ENCODE data around the gene OBP2B. TPM values are rescaled to one million over a fixed set of nuclear protein-coding genes. Genes with fewer than 3 reads are reported as not detected.
"Not testable (repeated sequence)": the region's sequence is repeated elsewhere in the genome, so short reads cannot be mapped to it uniquely, and the experiment has no call there.

OBP2B gene
- polyA plus RNA-seq, 1 experiment: not detected

DNA sequence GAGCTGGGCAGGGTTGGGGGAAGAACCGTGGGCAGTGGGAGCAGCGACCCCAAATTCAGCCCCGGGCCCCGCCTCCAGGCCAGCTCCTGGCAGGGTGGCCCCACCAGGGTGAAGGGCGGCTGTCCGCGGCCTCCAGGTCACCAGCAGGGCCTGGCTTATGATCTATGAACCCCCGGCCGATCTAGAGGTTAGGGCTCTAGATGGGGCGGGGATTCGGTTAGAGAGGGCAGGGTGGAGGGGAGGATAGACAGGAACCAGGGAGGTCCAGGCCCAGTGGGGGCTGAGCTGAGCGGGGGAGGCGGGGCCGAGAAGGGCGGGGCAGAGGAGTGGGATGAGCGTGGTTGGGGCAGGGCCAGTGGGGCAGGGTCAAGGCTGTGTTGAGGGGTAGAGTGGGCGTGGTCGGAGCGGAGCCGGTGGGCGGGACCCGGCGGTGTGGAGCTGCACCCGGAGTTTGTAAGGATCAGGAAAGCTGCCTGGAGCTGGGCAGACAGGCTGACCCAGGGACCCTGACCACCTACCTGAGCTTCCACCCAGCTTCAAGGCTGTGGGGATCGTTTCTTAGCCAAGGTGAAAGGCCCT is 29.3 kb upstream of the OBP2B start:
- TF ChIP-seq CTCF (IDR thresholded peaks at IDR 0.05; ENCODE audit: insufficient read depth, low read depth, low read length): no peak
- CTCF ChIA-PET: interaction anchor here (0.6 to 2.1 kb wide), 12 partner anchors 9 to 248 kb away, joined by 3 to 7 read pairs (median 4); no protein-coding TSS in a partner anchor
- Histone ChIP-seq H3K4me3 (ENCODE audit: low read depth, low read length) (peak overlapping the region; percentile 2; the same call in 1 of the 2 replicates), H3K27me3 (ENCODE audit: control insufficient read depth, insufficient read depth, low read length) (peaks cover 2% of the 10 kb centered on the region; the same call in 1 of the 2 replicates), H3K36me3 (ENCODE audit: control insufficient read depth, insufficient read depth, low read length) (no peaks in the 10 kb centered on the region)
- POLR2A ChIA-PET: no interaction called here
- no peak for DNase-seq (ENCODE audit: low read depth)

DNA sequence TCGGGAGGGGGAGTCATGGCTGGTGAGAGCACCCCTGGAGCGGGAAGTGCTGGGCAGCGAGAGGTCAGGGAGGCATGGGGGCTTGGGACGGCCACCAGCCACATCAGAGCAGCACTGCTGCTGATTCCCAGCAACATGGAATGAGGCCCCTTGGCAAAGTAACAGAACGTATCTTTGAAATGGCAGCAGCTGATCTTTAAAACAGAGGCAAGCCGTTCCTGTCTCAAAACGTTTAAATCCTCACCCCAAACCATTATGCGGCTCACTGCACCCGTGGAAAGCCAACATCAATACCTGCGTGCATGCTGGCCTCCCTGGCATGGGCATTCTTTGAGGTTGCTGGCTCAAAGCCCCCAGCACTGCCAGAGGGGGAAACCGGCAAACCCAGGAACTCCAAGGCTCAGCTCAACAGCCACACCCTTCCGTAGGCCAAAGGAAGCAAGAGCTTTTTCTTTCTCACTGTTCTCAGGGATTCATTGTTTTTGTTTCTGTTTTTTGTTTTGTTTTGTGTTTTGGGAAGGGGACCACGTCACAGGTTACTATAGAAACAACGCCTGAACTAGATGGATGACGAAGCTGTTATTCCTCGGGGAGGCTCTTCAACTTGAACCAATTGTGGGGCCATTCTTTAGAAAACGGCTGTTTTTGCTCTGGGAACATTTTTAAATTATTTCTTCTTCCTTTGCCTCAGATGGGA is 28.1 kb upstream of the OBP2B start:
- Histone ChIP-seq H3K27me3 (ENCODE audit: control insufficient read depth, insufficient read depth, low read length) (peaks cover 2% of the 10 kb centered on the region; the same call in 1 of the 2 replicates), H3K4me3 (ENCODE audit: low read depth, low read length) (no peak overlapping the region), H3K36me3 (ENCODE audit: control insufficient read depth, insufficient read depth, low read length) (no peaks in the 10 kb centered on the region)
- TF ChIP-seq CTCF (IDR thresholded peaks at IDR 0.05; ENCODE audit: insufficient read depth, low read depth, low read length): no peak
- DNase-seq (ENCODE audit: low read depth): no peak
- ChIA-PET CTCF (no interaction called here), POLR2A (no interaction called here)

DNA sequence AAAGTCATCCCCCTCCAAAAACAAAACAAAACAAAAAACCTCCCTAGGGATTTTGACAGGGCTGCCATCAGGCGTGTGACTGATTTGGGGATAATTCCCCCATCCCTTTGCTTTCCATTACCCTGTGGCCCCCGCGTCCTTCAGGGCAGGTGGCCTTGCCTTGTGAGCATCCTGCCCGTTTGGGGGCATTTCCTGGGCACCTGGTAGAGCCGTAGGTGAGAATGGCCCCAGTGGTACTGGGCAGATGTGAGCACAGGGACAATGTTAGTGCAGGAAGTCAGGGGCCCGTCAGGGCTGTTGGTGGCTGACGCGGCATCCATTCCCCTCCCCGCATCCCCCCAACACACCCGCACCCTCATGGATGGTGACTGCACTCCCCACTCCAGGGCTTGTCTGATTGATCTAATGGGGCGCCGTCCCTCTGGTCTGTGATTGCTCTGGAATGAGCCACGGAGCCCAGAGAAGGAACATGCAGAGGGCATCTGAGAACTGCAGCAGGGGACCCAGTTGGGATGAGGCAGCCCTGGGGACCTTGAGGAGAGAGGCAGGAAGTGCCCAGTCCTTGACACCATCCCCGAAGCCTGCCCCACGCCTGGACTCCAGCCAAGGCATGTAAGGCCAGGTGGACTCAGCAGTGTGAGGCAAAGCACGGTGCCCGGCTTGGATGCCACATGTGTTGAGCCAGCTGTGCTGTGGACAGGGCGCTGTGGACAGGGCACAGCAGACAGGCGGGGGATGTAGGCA is 27.4 kb upstream of the OBP2B start:
- POLR2A ChIA-PET; H3K36me3 ChIP-seq (ENCODE audit: control insufficient read depth, insufficient read depth, low read length); H3K27me3 ChIP-seq (ENCODE audit: control insufficient read depth, insufficient read depth, low read length); H3K4me3 ChIP-seq (ENCODE audit: low read depth, low read length); DNase-seq (ENCODE audit: low read depth); CTCF ChIA-PET: not testable (repeated sequence)

GRCh38 chr9:133235549-133236222 is 26.6 kb upstream of the OBP2B start:
- Histone ChIP-seq H3K27me3 (ENCODE audit: control insufficient read depth, insufficient read depth, low read length) (peaks cover 2% of the 10 kb centered on the region; the same call in 1 of the 2 replicates), H3K4me3 (ENCODE audit: low read depth, low read length) (no peak overlapping the region), H3K36me3 (ENCODE audit: control insufficient read depth, insufficient read depth, low read length) (no peaks in the 10 kb centered on the region)
- POLR2A ChIA-PET: no interaction called here
- DNase-seq (ENCODE audit: low read depth): no peak
- no peak for TF ChIP-seq CTCF (IDR thresholded peaks at IDR 0.05; ENCODE audit: insufficient read depth, low read depth, low read length)
- CTCF ChIA-PET: no interaction called here

DNA sequence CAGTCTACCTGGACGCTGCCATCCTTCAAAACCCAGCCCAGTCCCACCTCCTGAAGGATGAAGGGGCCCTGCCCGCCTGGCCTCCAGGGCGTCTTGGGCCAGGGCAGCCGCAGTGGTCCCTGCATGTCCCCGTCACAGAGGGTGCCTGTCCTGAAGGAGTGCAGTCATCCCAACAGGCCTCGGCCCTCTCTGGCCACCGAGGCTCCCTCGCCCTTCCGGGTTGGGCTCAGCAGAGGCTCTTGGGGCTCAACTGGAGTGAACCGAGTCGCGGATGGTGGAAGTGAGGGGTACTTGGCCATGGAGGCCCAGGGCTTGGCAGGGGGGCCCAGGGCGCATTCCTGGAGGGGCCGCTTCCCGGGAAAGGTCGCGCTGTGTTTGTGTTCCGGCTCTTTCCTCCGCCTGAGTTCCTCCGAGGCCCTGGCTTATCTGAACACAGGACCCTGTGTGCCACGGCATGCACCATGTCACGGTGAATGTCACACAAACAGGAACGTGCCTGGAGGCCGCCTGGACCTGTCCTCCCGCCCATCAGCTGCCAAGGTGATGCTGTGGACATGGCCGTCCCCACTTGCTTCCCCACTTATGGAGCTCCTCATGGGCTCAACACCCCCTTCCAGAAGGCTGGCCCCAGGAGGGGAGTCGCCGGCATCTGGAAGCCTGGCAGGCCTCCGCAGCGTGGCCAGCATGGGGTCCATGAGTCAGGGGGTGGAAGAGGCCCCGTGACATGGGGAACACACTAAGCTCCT is 25.7 kb upstream of the OBP2B start:
- CTCF ChIA-PET: no interaction called here
- no peak for DNase-seq (ENCODE audit: low read depth)
- no peaks in the 10 kb centered on the region for H3K36me3 ChIP-seq (ENCODE audit: control insufficient read depth, insufficient read depth, low read length)
- no peak overlapping the region for H3K4me3 ChIP-seq (ENCODE audit: low read depth, low read length)
- POLR2A ChIA-PET: no interaction called here
- no peak for TF ChIP-seq CTCF (IDR thresholded peaks at IDR 0.05; ENCODE audit: insufficient read depth, low read depth, low read length)
- H3K27me3 ChIP-seq (ENCODE audit: control insufficient read depth, insufficient read depth, low read length): peaks cover 2% of the 10 kb centered on the region; the same call in 1 of the 2 replicates

All from BJ (cell line).